A549 (cell line): ENCODE results near the gene ANTXR1. TPM values are rescaled to one million over a fixed set of nuclear protein-coding genes. Genes with fewer than 3 reads are reported as not detected.
A peak's percentile ranks its signal among the peaks of the same experiment; 100 is the strongest.

Experiments
- ATAC-seq, 2 experiments: fragments of 200-7000 bp in 1 of 2; fragments of >200 bp in 1 of 2; cut with Nextera tagmentation in 1 of 2; cut with Tn5 transposase in 1 of 2; 3 replicates each; pipeline versions ENCODE4 v1.8.0 to v1.9.1; 2018 to 2020; ENCODE audit warnings: mild to moderate bottlenecking in 1 of 2, moderate library complexity in 1 of 2
- CTCF ChIA-PET: fragments of 300-600 bp; sonication (Branson Sonifier 250); formaldehyde crosslinking; extraction: SDS; loops from one replicate; lab custom pipeline; 2021; ENCODE audit warnings: antibody characterized with exemption, inconsistent platforms; lab: Yijun Ruan, JAX
- POLR2A ChIA-PET: fragments of 350-600 bp; formaldehyde crosslinking; extraction: SDS; loops from one replicate; lab custom pipeline; 2021; ENCODE audit warnings: antibody characterized with exemption, inconsistent platforms; lab: Yijun Ruan, JAX
- DNase-seq, 2 experiments: peaks; one replicate each; pipeline versions ENCODE4 v3.0.0 to v3.0.0-alpha.2; 2011 to 2016; ENCODE audit warnings: low read depth in 1 of 2, low spot score in 1 of 2
- FAIRE-seq: peaks from 2 replicates; lab custom pipeline; 2011; peaks lifted over from hg19 to GRCh38; lab: Jason Lieb, UNC
- H3K27ac ChIP-seq, 2 experiments: fragments of >200 bp; sonication (Bioruptor Twin); formaldehyde crosslinking; 3 replicates each; pipeline ENCODE4 v1.5.1; 2016 to 2017
- H3K4me1 ChIP-seq: fragments of >200 bp; sonication (Bioruptor Twin); formaldehyde crosslinking; 3 replicates; pipeline ENCODE4 v1.6.1; 2016
- H3K4me2 ChIP-seq: fragments of >200 bp; sonication (Bioruptor Twin); formaldehyde crosslinking; 3 replicates; pipeline ENCODE4 v1.6.1; 2016
- H3K4me3 ChIP-seq: fragments of >200 bp; sonication (Bioruptor Twin); formaldehyde crosslinking; 3 replicates; pipeline ENCODE4 v1.5.1; 2016
- H3K9me3 ChIP-seq: fragments of >200 bp; sonication (Bioruptor Twin); formaldehyde crosslinking; 3 replicates; pipeline ENCODE4 v1.6.1; 2016
- CHD2 ChIP-seq: fragments of 150-350 bp; IDR thresholded peaks from 2 replicates; pipeline ENCODE4 v1.6.1; 2014; ENCODE audit warnings: low read length; ENCODE audit not compliant: partially characterized antibody
- CHD4 ChIP-seq: fragments of 200-600 bp; sonication (generic); IDR thresholded peaks from 2 replicates; pipeline ENCODE4 v1.6.1; 2016; ENCODE audit warnings: antibody characterized with exemption, mild to moderate bottlenecking, borderline replicate concordance
- EHF ChIP-seq: fragments of 250-450 bp; sonication (Bioruptor Pico); IDR thresholded peaks from 2 replicates; pipeline ENCODE4 v1.5.0; 2020; ENCODE audit warnings: mild to moderate bottlenecking
- ELK1 ChIP-seq: fragments of 150-350 bp; IDR thresholded peaks from 2 replicates; pipeline ENCODE4 v1.6.1; 2014; ENCODE audit warnings: low read depth, mild to moderate bottlenecking, low read length
- EP300 ChIP-seq, 2 experiments: fragments of >200 bp; sonication (Bioruptor Twin); formaldehyde crosslinking; IDR thresholded peaks; 2 replicates in 1 of 2; 3 replicates in 1 of 2; pipeline ENCODE4 v1.6.1; 2016 to 2017
- ESRRA ChIP-seq: fragments of 150-350 bp; IDR thresholded peaks from 2 replicates; pipeline ENCODE4 v1.6.1; 2014; ENCODE audit warnings: mild to moderate bottlenecking, low read length, borderline replicate concordance
- GATA3 ChIP-seq: IDR thresholded peaks from 2 replicates; pipeline ENCODE4 v1.6.1; 2012; ENCODE audit warnings: borderline replicate concordance
- HEYL ChIP-seq: fragments of 250-450 bp; sonication (Bioruptor Pico); IDR thresholded peaks from 2 replicates; pipeline ENCODE4 v1.8.0; 2021; ENCODE audit warnings: mild to moderate bottlenecking, moderate library complexity
- HOXA7 ChIP-seq: fragments of 250-450 bp; sonication (Bioruptor Pico); IDR thresholded peaks from 2 replicates; pipeline ENCODE4 v1.5.0; 2020; ENCODE audit warnings: mild to moderate bottlenecking, moderate library complexity
- JUNB ChIP-seq: fragments of >200 bp; sonication (Bioruptor Twin); formaldehyde crosslinking; IDR thresholded peaks from 2 replicates; pipeline ENCODE4 v1.6.1; 2016
- MAFK ChIP-seq: fragments of 450-650 bp; IDR thresholded peaks from 2 replicates; pipeline ENCODE4 v1.6.1; 2014; ENCODE audit not compliant: partially characterized antibody
- MAX ChIP-seq: IDR thresholded peaks from 2 replicates; pipeline ENCODE4 v1.6.1; 2012
- RCOR1 ChIP-seq: fragments of 150-350 bp; IDR thresholded peaks from 2 replicates; pipeline ENCODE4 v1.6.1; 2014; ENCODE audit warnings: antibody characterized with exemption, low read length, low read depth
- RFX5 ChIP-seq: fragments of 450-650 bp; IDR thresholded peaks from 2 replicates; pipeline ENCODE4 v1.7.1; 2014; ENCODE audit warnings: antibody characterized with exemption, mild to moderate bottlenecking, moderate library complexity
- SMC3 ChIP-seq: fragments of >200 bp; sonication (Bioruptor Twin); formaldehyde crosslinking; IDR thresholded peaks from 3 replicates; pipeline ENCODE4 v1.6.1; 2018; ENCODE audit warnings: inconsistent platforms
- TFCP2L1 ChIP-seq: fragments of 250-450 bp; sonication (Bioruptor Pico); IDR thresholded peaks from 2 replicates; pipeline ENCODE4 v1.5.0; 2021; ENCODE audit warnings: mild to moderate bottlenecking
- ZNF302 ChIP-seq: fragments of 250-450 bp; sonication (Bioruptor Pico); IDR thresholded peaks from 2 replicates; pipeline ENCODE4 v1.9.0; 2021; ENCODE audit warnings: inconsistent platforms, mild to moderate bottlenecking, moderate library complexity
- WGBS: methylation state at CpG from one replicate; pipeline ENCODE4 v1.1.6; 2017; ENCODE audit errors: missing lambda C conversion rate; 5-methylcytosine and 5-hydroxymethylcytosine counted together
- polyA plus RNA-seq, 4 experiments: library from polyadenylated mRNA; depleted of rRNA in 3 of 4; stranded (reverse); fragments of >200 nt; fragmentation: RNase III in 1 of 4; extraction: RNeasy Plus Mini Kit Qiagen cat#74134 plus additional on column Dnase treatment in 1 of 4; gene quantifications; 2 replicates in 3 of 4; 3 replicates in 1 of 4; pipeline ENCODE4 v1.2.3, GENCODE V29; 2011 to 2017
- TF ChIP-seq, protein P1 (sequence below): fragments of 200-600 bp; sonication (generic); IDR thresholded peaks from 2 replicates; pipeline ENCODE4 v1.6.1; 2016; ENCODE audit warnings: antibody characterized with exemption, mild to moderate bottlenecking, moderate library complexity
- TF ChIP-seq, protein P2 (sequence below): fragments of >200 bp; sonication (Bioruptor Twin); formaldehyde crosslinking; IDR thresholded peaks from 3 replicates; pipeline ENCODE4 v1.6.1; 2016
- TF ChIP-seq, protein P3 (sequence below): fragments of 450-650 bp; IDR thresholded peaks from 2 replicates; pipeline ENCODE4 v1.6.1; 2014; ENCODE audit warnings: antibody characterized with exemption
- TF ChIP-seq, protein P4 (sequence below): fragments of 250-450 bp; sonication (Bioruptor Pico); IDR thresholded peaks from 2 replicates; pipeline ENCODE4 v1.5.0; 2021; ENCODE audit warnings: mild to moderate bottlenecking, moderate library complexity, borderline replicate concordance

The ANTXR1 gene
- polyA plus RNA-seq, 2 of the 4 experiments (the other 2 are of a cell fraction) = 161 to 194 TPM

DNA sequence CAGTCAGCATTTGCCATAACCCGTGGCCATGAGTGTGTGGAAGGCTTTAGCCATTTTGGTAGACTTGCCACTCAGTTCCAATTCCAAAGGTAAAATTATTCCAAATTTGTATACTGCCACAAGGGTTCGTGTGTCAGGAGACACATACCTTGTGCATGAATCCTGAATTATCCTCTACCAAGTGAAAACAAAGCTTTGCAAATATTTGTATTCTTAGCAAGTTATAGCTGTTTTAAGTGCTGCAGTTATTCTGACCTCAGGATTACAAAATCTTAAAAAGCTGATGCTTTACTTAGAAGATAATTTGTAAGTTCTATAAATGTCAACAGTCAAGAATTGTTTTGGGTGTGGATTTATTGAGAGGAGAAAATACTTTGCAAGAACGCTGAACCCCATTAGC, 100.6 kb downstream of the ANTXR1 start:
- FAIRE-seq (no peak), DNase-seq (no peak), ATAC-seq (peak in 1 of 2 experiments; percentile 4; a peak in 1 of 6 replicates)
- no peak overlapping the region for H3K4me3 ChIP-seq
- ChIA-PET CTCF (interaction anchor here (0.9 kb wide), 1 partner anchor 101 kb away, joined by 4 read pairs; the partner anchor contains the start of gene ANTXR1), POLR2A (no interaction called here)
- no peak overlapping the region for H3K4me2 ChIP-seq
- no peaks in the 10 kb centered on the region for H3K9me3 ChIP-seq
- 69% methylated on average over 3 of the region's 3 CpGs for WGBS
- no peak for TF ChIP-seq ZNF302 (CRISPR knock-in tag)
- no peak for TF ChIP-seq MAFK
- H3K4me1 ChIP-seq = peaks cover 13% of the 10 kb centered on the region
- peak overlapping the region in 1 of 2 experiments; percentile 38; a peak in 2 of 6 replicates for H3K27ac ChIP-seq

DNA sequence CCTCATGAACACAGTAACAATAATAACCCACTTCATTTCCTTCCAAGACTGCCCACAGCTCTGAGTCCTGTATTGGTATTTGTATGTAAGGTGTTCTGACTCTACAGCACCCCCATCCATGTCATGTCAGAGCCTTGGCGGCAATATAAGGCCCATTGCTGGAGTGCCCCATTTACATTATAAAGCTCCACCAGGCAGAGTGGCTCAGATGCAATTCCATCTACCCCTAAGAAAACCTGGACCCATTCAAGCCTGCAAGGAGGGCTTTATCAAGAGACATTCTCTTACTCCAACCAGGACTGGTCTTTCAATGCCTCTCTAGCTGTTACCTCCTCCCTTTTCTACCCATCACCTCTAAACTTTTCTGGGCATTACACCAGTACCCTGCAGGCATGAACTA, 101.6 kb downstream of the ANTXR1 start:
- 95% methylated on average over 1 of the region's 1 CpG for WGBS

More for the DNA sequence above, 101.6 kb downstream of the ANTXR1 start:
- no peak for FAIRE-seq
- Histone ChIP-seq H3K4me1 (peaks cover 13% of the 10 kb centered on the region), H3K27ac (no peak overlapping the region), H3K4me3 (no peak overlapping the region), H3K9me3 (no peaks in the 10 kb centered on the region), H3K4me2 (no peak overlapping the region)
- CTCF ChIA-PET = interaction anchor here (0.6 kb wide), 1 partner anchor 48 kb away, joined by 3 read pairs; no protein-coding TSS in a partner anchor
- DNase-seq = no peak
- TF ChIP-seq, protein P1, sequence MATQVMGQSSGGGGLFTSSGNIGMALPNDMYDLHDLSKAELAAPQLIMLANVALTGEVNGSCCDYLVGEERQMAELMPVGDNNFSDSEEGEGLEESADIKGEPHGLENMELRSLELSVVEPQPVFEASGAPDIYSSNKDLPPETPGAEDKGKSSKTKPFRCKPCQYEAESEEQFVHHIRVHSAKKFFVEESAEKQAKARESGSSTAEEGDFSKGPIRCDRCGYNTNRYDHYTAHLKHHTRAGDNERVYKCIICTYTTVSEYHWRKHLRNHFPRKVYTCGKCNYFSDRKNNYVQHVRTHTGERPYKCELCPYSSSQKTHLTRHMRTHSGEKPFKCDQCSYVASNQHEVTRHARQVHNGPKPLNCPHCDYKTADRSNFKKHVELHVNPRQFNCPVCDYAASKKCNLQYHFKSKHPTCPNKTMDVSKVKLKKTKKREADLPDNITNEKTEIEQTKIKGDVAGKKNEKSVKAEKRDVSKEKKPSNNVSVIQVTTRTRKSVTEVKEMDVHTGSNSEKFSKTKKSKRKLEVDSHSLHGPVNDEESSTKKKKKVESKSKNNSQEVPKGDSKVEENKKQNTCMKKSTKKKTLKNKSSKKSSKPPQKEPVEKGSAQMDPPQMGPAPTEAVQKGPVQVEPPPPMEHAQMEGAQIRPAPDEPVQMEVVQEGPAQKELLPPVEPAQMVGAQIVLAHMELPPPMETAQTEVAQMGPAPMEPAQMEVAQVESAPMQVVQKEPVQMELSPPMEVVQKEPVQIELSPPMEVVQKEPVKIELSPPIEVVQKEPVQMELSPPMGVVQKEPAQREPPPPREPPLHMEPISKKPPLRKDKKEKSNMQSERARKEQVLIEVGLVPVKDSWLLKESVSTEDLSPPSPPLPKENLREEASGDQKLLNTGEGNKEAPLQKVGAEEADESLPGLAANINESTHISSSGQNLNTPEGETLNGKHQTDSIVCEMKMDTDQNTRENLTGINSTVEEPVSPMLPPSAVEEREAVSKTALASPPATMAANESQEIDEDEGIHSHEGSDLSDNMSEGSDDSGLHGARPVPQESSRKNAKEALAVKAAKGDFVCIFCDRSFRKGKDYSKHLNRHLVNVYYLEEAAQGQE = no peak
- TF ChIP-seq SMC3 (no peak), EHF (no peak), TFCP2L1 (CRISPR knock-in tag) (no peak), GATA3 (no peak), HEYL (no peak), EP300 (IDR thresholded peaks at IDR 0.05) (no peak), CHD2 (no peak), JUNB (no peak), CHD4 (no peak), HOXA7 (CRISPR knock-in tag) (no peak), ZNF302 (CRISPR knock-in tag) (no peak), MAX (no peak), RCOR1 (no peak), ESRRA (no peak), RFX5 (no peak), ELK1 (no peak)
- TF ChIP-seq, protein P2, sequence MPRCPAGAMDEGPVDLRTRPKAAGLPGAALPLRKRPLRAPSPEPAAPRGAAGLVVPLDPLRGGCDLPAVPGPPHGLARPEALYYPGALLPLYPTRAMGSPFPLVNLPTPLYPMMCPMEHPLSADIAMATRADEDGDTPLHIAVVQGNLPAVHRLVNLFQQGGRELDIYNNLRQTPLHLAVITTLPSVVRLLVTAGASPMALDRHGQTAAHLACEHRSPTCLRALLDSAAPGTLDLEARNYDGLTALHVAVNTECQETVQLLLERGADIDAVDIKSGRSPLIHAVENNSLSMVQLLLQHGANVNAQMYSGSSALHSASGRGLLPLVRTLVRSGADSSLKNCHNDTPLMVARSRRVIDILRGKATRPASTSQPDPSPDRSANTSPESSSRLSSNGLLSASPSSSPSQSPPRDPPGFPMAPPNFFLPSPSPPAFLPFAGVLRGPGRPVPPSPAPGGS = no peak
- TF ChIP-seq, protein P3, sequence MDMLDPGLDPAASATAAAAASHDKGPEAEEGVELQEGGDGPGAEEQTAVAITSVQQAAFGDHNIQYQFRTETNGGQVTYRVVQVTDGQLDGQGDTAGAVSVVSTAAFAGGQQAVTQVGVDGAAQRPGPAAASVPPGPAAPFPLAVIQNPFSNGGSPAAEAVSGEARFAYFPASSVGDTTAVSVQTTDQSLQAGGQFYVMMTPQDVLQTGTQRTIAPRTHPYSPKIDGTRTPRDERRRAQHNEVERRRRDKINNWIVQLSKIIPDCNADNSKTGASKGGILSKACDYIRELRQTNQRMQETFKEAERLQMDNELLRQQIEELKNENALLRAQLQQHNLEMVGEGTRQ = no peak
- TF ChIP-seq, protein P4, sequence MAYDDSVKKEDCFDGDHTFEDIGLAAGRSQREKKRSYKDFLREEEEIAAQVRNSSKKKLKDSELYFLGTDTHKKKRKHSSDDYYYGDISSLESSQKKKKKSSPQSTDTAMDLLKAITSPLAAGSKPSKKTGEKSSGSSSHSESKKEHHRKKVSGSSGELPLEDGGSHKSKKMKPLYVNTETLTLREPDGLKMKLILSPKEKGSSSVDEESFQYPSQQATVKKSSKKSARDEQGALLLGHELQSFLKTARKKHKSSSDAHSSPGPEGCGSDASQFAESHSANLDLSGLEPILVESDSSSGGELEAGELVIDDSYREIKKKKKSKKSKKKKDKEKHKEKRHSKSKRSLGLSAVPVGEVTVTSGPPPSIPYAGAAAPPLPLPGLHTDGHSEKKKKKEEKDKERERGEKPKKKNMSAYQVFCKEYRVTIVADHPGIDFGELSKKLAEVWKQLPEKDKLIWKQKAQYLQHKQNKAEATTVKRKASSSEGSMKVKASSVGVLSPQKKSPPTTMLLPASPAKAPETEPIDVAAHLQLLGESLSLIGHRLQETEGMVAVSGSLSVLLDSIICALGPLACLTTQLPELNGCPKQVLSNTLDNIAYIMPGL (CRISPR knock-in tag) = no peak
- POLR2A ChIA-PET = no interaction called here
- ATAC-seq = no peak
